ENCODE results near the gene ZEB1. TPM values are rescaled to one million over a fixed set of nuclear protein-coding genes. Genes with fewer than 3 reads are reported as not detected.

ZEB1 gene
- 10 to 100 TPM; 63.3 to 81.2 (median 69.5) TPM for polyA plus RNA-seq (ENCODE audit: insufficient read length in 10 of 10)
- long read RNA-seq, donor 1, transcript ZEB1-203 (7 exons, 887 nt), result major isoform, 5 of 34 reads
- long read RNA-seq, donor 1, partial matches to known transcripts, result 29 of 34 reads
- long read RNA-seq, donor 1, other reads (novel, unspliced or antisense), result 0 of 34 reads
- long read RNA-seq, donor 2, full-length matches to known transcripts, result 6 of 53 reads
- long read RNA-seq, donor 2, partial matches to known transcripts, result 47 of 53 reads
- long read RNA-seq, donor 2, other reads (novel, unspliced or antisense), result 0 of 53 reads
- long read RNA-seq, donor 3, result 0 reads
- long read RNA-seq, donor 4, full-length matches to known transcripts, result 7 of 41 reads
- long read RNA-seq, donor 4, partial matches to known transcripts, result 34 of 41 reads
- long read RNA-seq, donor 4, other reads (novel, unspliced or antisense), result 0 of 41 reads
- long read RNA-seq, donor 5, full-length matches to known transcripts, result 12 of 66 reads
- long read RNA-seq, donor 5, partial matches to known transcripts, result 54 of 66 reads
- long read RNA-seq, donor 5, other reads (novel, unspliced or antisense), result 0 of 66 reads
- long read RNA-seq, donor 6, full-length matches to known transcripts, result 10 of 57 reads
- long read RNA-seq, donor 6, partial matches to known transcripts, result 47 of 57 reads
- long read RNA-seq, donor 6, other reads (novel, unspliced or antisense), result 0 of 57 reads
- long read RNA-seq, donor 7, full-length matches to known transcripts, result 6 of 48 reads
- long read RNA-seq, donor 7, partial matches to known transcripts, result 42 of 48 reads
- long read RNA-seq, donor 7, other reads (novel, unspliced or antisense), result 0 of 48 reads
- long read RNA-seq, donor 8, partial matches to known transcripts, result 38 of 42 reads
- long read RNA-seq, donor 8, other reads (novel, unspliced or antisense), result 0 of 42 reads
- long read RNA-seq, donor 9, partial matches to known transcripts, result 0 of 1 reads
- long read RNA-seq, donor 9, other reads (novel, unspliced or antisense), result 0 of 1 reads

DNA sequence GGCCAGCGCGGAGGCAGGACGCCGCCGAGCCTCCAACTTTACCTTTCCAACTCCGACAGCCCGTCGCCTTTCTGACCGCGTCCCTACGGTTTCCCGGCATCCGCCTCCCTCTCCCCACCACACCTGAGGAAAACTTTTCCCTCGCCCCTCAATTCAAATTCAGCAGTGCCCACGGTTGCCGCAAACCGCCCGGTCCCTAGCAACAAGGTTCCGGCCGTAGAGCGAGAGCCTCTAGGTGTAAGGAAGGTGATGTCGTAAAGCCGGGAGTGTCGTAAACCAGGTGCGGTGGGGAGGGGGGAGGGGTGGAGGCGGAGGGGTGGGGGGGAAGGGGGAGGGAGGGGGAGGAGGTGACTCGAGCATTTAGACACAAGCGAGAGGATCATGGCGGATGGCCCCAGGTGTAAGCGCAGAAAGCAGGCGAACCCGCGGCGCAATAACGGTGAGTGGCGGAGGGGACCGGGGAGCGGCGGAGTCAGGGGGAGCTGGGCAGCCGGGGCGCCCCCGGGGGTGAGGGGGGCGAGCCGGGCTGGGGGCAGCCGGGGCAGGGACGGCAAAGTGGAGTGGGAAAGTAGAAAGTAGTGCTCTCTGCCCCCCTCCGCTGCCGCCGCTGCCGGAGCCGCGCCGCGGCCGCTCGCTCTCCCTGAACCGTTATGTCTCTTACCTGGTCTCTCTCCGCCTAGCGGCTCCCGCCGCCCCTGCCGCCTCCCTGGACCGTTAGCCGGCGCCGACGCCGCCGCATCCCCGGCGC lies at the start of gene ZEB1:
Gene ZEB1 (plus strand): TSS at position 363 of the 748 bp plus-strand sequence. CDS start 19 bp downstream, at position 382.
- peak; percentile 91 to 95 (median 92) for DNase-seq

- DNase-seq, result peak in 1 of 3 donors; percentile 25
Measured at GRCh38 chr10:31270954-31271353, 48.1 kb upstream of the ZEB1 start.

- no peak for DNase-seq
Measured at GRCh38 chr10:31272841-31273240, 46.2 kb upstream of the ZEB1 start.

DNA sequence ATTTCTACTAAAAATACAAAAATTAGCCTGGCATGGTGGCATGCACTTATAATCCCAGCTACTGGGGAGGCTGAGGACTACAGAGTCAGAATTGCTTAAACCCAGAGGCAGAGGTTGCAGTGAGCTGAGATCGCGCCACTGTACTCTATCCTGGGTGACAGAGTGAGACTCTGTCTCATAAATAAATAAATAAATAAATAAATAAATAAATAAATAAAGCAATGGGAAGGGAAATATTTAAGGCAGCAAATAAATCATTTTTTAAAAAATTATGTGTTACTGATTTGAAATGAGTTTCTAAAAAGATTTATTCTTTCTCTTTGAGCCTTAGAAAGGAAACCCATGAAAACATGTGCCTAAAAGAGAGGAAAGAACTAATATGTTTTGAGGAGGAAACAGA lies 45.2 kb upstream of the ZEB1 start:
- DNase-seq, result no peak

GRCh38 chr10:31274310-31274709 lies 44.7 kb upstream of the ZEB1 start:
- DNase-seq, result no peak

- no peak for DNase-seq
Measured at GRCh38 chr10:31278279-31278941, 40.6 kb upstream of the ZEB1 start.

- no peak for DNase-seq
Measured at GRCh38 chr10:31280972-31281371, 38.0 kb upstream of the ZEB1 start.

- DNase-seq, result no peak
Measured at GRCh38 chr10:31288001-31288400, 31.0 kb upstream of the ZEB1 start.

- DNase-seq, result peak in 1 of 3 donors; percentile 44
Measured at GRCh38 chr10:31288962-31289361, 30.1 kb upstream of the ZEB1 start.

- no peak for DNase-seq
Measured at GRCh38 chr10:31290386-31290785, 28.6 kb upstream of the ZEB1 start.

DNA sequence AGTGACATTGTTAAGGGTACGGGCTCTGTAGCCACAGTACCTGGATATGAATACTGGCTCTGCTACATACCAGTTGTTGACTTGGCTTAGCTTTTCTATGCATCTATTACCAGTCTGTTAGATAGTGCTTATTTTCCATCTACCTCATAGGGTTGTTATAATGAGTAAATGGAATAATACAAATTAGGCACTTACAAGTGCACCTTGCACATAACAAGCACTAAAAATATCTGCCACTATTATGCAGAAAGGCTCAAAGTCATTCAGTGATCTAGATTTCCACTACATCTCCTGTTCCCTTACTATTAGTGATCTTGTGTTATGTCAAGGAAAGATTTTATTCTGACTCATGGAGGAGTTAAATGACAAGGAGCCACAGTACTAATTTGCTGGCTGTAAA lies 27.9 kb upstream of the ZEB1 start:
- DNase-seq, result no peak

GRCh38 chr10:31294558-31294957 lies 24.5 kb upstream of the ZEB1 start:
- no peak for DNase-seq

DNA sequence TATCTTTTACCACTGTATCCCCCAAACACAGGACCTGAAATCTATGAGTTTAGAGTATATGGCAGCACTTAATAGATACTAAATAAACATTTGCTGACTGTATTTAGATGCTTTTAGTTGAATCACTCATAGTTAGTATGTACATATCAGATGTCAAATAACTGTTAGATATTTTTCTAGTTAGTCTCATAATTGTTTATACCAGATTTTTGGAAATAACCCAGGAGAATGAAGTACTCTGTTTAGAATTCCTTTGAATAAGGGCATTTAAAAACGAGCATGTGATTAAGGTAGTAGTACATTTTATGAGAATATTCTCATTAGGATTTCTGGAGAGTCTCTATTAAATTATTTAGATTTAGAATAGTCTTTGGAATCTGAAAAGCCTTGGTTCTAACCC lies 22.3 kb upstream of the ZEB1 start:
- no peak for DNase-seq

GRCh38 chr10:31299119-31299518 lies 19.9 kb upstream of the ZEB1 start:
- DNase-seq, result no peak

GRCh38 chr10:31303212-31303611 lies 15.8 kb upstream of the ZEB1 start:
- no peak for DNase-seq

- no peak for DNase-seq
Measured at GRCh38 chr10:31304291-31304970, 14.6 kb upstream of the ZEB1 start.

- DNase-seq, result no peak
Measured at GRCh38 chr10:31313396-31313795, 5.6 kb upstream of the ZEB1 start.

- DNase-seq, result no peak
Measured at GRCh38 chr10:31314256-31315150, 4.5 kb upstream of the ZEB1 start.

DNA sequence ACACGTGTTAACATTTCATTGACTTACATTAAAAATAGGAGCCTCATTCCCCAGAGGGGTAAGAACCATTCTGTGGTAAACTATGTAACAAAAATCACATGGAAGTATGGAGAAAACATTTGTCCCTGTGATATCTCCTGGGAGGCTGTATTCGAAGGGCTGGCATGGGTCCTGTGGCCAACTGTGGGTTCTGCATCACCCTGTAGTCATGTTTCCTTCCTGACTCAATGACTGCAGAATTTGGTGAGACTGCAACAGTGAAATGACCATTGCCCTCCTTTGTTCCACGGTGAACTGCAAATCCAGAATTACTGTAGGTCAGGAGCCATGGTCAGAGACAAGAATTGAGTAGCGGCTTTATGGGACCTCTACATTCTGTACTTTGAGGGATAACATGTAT lies 3.6 kb upstream of the ZEB1 start:
- no peak for DNase-seq

GRCh38 chr10:31317171-31317570 lies 1.8 kb upstream of the ZEB1 start:
- DNase-seq, result no peak
